HG03432 (cell line): Measurements from ENCODE around the gene ATP6V0B.
A peak's percentile ranks its signal among the peaks of the same experiment; 100 is the strongest.

Experiments used
- ATAC-seq: cut with Tn5 transposase; IDR thresholded peaks from one replicate; pipeline ENCODE4 v1.9.1; 2021; ENCODE audit warnings: mild to moderate bottlenecking, moderate library complexity; ENCODE audit not compliant: unreplicated experiment

ATP6V0B gene

GRCh38 chr1:43982808-43983207 lies 8.0 kb downstream of the ATP6V0B start:
- ATAC-seq = no peak

DNA sequence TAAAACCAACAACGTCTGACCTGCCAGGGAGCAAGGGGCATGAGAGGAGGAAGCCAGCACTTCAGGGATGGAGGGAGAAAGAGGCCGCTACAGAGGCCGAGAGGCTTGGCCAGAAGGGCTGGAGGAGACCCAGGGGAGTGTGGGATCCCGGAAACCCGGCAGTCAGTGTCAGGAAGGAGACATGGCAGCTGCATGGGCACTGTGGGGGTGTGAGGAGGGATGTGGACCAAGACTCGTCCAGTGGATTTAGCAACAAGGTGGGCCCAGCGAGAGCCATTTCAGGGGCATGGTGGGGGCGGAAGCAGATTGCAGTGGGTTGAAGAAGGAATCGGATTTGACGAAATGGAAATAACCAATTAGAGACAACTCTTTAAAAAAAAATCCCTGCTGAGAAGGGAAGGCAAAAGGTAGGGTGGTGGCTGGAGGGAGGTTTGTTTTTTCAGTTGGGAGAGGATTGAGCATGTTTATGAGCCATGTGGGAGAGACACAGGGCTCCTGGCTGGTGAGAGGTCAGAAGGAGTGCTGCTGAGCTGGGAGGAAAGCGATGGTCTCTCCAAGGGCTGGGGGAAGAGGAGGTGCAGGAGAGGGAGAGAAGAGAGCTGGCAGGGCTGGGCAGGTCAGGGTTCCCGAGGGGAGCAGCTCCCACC lies 8.6 kb downstream of the ATP6V0B start:
- ATAC-seq = no peak

DNA sequence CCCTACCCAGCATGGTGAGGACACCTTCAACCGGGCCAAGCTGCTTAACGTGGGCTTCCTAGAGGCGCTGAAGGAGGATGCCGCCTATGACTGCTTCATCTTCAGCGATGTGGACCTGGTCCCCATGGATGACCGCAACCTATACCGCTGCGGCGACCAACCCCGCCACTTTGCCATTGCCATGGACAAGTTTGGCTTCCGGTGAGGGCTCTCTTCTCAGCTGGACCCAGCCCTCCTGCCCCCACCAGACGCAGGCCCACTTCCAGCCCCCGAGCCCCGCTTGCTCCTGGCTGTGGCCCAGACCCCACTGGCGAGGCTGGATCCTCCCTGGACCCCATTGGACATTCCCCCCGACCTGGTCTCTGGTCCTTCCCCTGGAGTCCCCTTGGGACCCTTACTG lies 10.1 kb downstream of the ATP6V0B start:
- ATAC-seq = no peak

DNA sequence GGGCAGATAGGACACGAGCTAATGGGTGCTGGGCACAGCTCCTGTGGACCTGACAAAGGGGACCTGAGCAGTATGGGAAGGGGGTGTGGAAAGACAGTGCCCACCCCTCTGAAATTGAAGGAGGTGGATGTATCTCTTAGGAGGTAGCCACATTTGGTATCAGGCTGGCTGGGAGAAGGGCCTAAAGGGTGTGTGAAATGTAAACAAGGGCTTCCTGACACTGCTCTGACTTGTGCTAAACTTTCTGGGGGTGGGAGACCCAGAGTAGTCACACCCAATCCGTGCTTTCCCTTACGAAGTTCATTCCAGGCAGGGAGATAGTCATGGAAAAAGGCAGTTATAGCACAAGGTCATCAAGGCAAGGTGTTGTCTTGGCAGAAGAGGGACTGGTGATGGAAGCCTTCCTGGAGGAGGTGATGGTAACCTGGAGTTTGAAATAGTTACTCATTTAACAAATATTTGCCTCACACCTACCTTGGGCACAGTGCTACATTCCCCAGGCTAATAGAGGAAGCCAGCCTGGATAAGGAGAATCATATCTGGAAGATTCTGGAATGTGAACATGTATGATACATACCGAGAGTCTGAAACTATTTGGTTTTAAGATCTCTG lies 11.3 kb downstream of the ATP6V0B start:
- ATAC-seq = no peak

DNA sequence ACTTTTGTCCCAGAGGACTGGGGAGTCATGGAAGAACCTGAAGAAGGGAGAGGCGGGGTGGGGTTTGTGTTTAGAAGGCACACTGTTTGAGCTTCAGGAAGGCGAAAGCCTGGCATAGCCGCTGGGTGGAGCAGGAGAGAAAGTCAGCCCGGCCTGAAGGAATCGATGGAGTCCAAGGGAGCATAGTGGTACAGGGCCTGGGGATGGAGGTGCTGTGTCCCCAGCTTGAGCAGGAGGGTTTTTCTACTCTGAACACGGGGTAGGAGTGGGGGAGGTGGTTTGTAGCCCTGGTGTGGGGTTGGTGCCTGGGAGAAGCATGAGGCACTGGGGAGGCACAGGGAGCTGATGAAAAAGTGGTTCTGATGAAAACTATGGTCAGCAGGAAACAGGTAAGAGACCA lies 12.0 kb downstream of the ATP6V0B start:
- ATAC-seq = no peak

- ATAC-seq = no peak
These were observed 12.6 kb downstream of the ATP6V0B start for GRCh38 chr1:43987159-43987902.

GRCh38 chr1:43990271-43991199 lies 15.8 kb downstream of the ATP6V0B start:
- ATAC-seq = no peak

DNA sequence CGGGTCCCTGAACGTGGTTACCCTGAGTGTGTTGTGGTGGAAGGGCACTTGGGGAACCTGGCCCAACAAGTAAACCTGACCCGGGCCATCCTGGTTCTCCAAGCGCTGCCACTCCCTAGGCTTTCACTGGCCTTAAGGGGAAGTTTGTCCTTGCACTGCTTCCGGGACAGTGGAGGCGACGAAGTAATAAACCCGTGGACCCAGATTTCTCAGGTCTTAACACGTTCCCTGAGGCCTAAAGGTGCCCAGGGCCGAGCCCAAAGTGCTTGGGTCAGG lies 16.4 kb downstream of the ATP6V0B start:
- ATAC-seq = peak; percentile 5

- ATAC-seq = peak; percentile 78
These were observed 16.9 kb downstream of the ATP6V0B start, which contains the start of gene CCDC24 for GRCh38 chr1:43991476-43992231. TSS of gene CCDC24 (plus strand) at chr1:43991599. CDS start at chr1:43991879, 280 bp downstream.

DNA sequence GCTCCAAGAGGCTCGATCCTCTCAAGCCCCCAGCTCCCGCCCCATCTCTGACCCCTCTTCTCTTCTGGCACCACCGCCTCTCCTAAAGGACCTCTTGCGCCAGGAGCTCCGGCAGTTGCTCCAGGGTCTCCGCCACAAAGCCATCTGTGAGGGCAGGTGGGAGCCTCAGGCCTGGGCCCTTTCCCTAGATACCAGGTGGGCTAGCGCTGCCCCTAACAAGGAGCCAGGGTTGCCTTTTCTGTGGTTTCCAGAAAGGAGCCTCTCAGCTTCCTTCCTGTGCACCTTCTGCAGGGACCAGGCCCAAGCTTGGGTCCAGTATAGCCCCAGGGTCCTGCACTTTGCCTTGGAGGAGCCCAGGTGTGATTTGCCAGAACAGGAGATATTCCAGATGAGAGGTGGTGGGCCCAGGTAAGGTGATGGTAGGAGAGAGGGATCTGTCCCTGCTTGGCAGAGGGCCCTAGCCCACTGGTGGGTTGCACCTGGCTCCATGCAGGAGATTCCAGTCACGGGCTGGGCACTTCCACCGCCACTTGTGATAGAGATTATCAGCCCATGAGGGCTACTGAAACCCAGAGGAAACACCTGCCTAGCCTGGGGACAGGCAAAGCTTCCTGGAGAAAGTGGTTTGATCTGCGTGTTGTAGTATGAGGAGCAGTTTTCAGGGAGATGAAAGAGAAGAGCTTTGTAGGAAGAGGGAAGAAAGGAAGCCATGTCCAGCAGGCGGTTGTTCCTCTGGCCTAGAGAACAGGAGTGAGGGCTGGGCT lies 17.7 kb downstream of the ATP6V0B start:
- ATAC-seq = no peak

GRCh38 chr1:43993206-43993914 lies 18.6 kb downstream of the ATP6V0B start:
- no peak for ATAC-seq

GRCh38 chr1:43994071-43994470 lies 19.3 kb downstream of the ATP6V0B start:
- ATAC-seq = no peak

GRCh38 chr1:43994794-43995790 lies 20.3 kb downstream of the ATP6V0B start:
- ATAC-seq = no peak

DNA sequence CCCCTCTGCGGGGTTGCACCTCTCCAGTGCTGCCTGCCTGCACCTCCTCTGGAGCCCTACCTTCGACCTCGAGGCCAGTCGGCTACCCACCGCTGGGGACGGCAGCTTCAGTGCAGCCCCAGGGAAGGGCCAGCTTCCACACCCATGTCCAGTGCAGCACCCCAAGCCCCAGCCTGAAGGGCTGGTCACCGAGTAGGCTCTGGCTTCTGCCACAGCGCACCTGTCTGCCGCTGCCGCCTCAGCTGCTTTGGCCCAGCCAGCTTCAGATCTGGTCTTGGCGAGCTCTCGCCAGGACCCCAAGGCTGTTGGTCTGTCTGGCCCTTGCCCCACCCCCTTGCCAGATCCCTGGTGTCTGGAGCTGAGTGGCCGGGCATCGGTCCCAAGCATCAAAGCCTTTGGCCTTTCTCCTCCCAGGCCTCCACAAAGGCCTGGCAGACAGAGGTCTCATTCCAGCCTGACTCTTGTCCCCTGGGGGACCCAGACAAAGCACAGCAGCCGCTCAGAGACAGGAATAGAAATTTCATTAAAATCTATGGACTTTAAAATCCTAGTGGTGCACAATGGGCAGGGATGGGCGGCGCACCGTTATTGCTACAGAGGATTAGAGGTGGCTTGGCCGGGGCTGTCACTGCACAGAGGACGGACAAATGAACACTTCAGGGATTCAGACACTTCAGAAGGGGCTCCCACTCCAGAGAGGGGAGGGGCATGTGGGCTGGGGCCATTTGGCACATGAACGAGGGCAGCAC lies 21.4 kb downstream of the ATP6V0B start:
- no peak for ATAC-seq

DNA sequence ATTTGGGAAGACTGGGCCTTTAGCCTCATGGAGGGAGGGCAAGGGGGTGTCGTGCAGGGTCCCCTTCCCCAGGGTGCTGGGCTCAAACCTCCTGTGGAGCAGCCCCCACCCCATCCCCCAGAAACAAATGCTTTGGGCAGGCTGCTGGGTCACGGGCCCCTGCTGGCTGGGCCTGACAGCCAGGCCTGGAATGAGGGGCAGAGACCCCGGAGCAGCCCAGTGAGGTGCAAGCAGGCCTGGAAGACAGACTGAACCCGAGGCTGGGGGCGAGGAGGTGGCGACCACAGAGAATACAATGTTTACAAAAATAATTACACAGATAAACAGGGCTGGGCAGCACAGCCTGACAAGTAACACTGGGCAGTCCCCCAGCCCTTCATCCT lies 22.0 kb downstream of the ATP6V0B start:
- no peak for ATAC-seq

- no peak for ATAC-seq
These were observed 22.7 kb downstream of the ATP6V0B start for GRCh38 chr1:43997295-43997999.

GRCh38 chr1:43998000-43998378 lies 23.2 kb downstream of the ATP6V0B start:
- no peak for ATAC-seq
